ENCODE measurements around the gene COTL1.

COTL1 gene

DNA sequence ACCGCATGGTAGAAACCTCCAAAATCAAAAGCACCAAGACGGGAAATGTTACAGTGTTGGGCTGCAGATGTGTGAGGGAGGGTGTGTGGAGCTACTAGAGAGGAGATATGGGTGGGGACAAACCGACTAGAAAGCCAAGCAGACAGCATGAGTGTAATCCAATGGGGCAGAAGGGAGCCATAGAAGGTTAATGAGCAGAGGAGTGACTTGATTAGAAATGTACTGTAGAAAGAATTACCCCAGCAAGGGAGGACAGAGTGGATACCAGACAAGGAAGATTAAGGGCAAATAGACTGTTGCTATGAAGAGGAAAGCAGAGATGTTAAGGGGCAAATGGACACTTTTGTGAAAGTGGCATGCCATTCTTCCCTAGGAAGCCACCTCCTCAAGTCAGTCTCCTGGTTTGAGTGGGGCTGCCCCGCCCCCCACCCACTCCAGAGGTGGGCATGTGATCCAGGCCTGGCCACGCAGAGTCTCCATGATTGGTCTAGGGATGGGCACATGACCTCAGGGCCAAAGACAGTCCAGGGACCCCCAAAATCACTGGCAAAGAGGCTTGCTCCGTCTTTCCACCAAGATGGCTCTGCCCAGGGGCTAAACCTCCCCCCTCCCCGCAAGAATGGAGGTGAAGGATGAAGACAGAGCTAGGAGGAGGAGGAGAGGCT is 4.3 kb downstream of the COTL1 start:
- no peak for DNase-seq

DNA sequence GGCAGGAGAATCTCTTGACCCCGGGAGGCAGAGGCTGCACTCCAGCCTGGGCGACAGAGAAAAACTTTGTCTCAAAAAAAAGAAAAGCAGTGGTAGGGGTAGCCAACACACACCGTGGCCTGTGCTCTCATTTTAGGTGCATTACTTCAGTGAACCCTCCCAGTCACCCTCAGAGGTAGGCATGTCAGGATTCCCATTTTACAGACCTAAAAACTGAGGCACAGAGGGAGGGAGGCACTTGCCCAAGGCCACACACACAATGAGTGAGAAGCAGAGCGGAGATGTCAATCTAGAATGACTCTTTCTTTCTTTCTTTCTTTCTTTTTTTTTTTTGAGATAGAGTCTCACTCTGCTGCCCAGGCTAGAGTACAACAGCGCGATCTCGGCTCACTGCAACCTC is 5.2 kb downstream of the COTL1 start:
- no peak for DNase-seq

DNA sequence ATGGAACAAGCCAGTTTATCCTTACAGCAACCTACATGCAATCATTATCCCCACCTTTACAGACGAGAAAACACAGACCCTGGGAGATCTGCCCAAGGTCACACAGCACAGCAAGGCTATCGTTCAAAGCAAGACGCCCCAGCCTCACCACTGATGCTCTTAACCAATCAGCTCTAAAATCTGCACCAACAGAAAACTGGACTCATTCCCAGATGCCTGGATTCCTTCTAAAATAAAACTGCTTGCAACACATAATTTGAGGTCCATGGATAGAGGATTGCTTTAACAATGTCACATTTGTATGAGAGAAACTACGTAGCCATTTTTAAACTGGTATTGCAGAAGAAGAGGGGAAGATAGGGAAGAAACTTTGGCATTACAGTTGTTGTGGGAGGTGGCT is 6.8 kb downstream of the COTL1 start:
- no peak for DNase-seq

DNA sequence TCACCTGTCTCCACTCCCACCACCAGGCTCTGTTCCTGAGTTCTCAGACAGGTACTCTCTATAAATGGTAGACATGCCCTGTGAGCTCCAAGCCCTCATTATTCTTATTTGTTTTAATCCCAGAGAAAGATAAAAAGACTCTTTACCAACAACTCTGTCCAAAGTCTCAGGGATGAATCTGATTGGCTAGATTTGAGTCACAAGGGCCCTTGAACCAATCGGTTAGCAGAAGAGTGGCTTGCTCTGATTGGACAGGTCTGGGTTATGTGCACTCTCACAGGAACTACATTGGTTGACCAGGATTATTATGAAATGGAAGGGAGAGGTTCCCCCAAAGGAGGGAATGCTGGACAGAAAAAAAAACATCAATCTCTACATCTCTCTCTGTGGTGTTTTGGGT is 7.5 kb downstream of the COTL1 start:
- DNase-seq, result no peak

DNA sequence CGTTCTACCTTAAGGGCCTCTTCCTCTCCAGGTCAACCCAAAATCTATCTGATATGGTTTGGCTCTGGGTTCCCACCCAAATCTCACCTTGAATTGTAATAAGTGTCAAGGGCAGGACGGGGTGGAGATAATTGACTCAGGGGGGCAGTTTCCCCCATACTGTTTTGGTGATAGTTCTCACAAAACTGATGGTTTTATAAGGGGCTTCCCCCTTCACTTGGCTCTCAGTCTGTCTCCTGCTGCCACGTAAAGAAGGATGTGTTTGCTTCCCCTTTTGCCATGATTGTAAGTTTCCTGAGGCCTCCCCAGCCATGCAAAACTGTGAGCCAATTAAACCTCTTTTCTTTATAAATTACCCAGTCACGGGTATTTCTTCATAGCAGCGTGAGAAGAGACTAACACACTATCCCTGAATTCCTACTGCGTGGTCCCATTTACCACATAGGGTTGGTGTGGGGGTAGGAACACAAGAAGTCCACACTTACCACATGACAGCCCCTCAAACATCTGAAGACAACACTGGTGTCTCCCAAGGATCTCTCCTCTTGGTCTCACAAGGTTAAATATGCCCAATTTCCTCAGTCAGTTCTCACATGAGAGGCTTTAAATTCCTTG is 8.2 kb downstream of the COTL1 start:
- DNase-seq, result no peak

DNA sequence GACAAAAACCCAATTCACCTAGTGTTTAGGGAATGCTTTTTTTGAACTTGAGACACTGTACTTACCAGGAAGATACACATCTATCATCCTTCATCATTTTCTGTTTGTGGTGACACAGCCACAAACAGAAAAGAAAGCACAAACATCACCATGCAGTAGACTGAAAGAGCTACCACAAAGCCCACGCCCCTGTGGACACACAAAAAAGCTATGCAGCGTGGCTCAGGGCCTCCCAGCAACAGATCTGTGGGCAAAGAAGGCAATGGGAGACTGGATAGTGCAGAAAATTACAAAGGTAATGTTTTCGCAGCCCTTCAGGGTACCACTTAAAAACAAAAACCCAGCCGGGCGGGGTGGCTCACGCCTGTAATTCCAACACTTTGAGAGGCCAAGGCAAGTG is 9.6 kb downstream of the COTL1 start:
- DNase-seq, result no peak

DNA sequence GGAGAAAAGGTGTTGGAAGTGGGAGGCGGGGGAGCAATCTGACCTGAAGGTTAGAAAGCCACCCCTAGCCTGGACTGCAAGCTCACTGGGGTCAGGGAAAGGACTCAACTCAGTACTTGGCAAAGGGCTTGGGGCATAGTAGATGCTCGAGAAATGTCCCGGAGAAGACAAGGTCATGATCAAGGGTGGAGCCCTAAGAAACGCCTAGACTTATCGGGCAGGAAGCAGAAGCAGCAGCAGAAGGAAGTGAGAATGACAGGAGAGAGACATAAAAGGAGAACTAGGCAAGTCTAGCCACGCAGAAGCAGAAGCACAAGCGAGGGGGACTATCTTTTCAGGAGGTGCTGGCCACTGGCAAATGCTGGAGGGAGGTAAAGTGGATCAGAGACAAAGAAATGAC is 10.2 kb downstream of the COTL1 start:
- no peak for DNase-seq

DNA sequence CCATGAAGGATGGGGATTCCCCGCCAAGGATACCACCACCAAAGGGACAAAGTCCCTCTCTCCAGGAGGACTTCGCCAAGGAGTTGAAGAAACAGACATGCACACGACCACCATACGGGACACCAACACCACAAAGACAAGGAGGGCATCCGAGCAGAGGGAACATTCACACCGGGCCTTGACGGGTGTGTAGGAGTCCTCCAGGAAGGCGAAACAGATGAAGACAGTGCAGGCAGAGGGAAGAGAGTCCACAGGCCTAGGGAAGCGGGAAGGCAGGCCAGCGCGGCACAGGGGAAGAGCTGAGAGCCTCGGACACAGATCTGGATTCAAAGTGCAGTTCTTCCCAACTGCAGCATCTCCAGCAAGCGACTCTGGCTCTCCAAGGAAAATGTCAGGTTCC is 10.8 kb downstream of the COTL1 start:
- DNase-seq, result no peak

DNA sequence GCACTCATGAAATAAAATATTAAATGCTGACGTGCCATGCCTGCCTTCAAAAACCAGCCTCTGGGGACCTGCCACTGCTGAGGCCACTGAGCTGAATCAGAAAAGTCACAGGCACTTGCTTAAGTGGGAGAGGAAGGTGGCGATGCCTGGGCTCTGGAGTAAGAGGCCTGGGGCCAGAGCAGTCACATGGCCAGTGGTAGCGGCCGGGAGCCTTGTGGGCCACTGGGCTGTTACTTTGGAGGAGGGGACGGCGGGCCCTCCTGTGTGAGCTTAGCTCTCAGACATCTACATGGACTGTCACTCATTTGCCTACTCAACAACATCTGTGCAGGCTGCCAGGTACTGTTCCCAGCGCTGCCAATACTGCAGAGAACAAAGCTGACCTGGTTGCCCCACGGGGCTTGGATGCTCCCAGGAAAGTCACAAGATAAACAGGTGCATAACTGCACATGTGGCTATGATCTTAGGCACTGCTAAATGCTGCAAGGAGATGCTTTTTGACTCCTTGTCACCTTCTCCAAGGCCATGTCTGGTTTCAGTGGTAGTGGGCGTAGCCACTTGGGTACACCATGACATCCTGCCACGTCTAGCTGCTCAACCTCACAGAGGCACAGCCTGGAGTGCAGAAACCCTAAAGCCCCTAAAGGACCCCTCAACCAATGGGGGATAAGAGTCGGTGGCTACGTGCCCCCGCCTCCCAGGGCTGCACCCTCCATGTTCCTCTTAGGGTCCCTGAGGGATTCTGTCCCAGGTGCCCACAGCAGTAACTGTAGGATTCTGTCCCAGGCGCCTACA is 11.6 kb downstream of the COTL1 start:
- no peak for DNase-seq

DNA sequence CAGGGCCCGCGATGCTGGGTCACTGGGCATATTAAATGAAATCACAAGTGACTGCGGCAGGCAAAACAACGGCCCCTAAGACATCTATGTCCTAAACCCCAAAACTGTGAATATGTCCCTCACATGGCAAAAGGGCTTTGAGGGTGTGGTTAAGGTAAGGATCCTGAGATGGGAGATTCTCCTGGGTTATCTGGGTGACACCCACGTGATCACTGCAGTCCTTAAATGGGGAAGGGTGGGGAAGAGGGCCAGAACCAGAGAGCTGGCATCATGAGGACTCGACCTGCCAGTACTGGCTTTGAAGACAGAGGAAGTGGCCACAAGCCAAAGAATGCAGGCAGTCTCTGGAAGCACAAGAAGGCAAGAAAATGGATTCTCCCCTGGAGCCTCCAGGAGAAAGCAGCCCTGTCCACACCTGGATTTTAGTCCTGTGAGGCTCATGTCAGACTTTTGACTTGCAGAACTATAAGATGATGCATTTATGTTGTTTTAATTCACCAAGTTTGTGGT is 12.5 kb downstream of the COTL1 start:
- DNase-seq, result no peak

DNA sequence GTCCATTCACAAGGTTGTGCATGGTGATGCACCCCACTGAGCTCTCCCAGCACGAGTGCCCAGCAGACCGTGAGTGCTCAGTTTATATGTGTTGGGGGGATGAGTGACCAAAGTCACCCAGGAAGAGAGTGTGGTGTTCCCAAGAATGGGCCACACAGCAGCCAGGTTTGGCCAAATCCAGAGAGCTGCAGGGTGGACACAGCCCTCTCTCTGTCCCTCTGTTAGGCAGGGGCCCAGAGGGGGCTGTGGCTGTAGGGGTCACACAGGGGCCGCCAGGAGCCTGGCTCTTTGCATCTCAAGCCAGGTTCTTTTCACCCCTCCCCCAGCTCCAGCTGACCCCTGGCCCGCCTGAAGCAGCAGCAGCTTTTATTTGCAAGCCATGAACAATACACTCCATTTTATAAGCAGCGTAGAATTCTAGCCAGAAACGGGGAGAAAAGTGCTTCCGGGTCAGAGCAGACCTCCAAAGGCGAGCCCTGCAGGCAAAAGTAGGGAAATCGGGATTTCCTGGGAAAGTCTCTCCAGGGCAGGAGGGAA is 13.3 kb downstream of the COTL1 start:
- DNase-seq, result no peak

DNA sequence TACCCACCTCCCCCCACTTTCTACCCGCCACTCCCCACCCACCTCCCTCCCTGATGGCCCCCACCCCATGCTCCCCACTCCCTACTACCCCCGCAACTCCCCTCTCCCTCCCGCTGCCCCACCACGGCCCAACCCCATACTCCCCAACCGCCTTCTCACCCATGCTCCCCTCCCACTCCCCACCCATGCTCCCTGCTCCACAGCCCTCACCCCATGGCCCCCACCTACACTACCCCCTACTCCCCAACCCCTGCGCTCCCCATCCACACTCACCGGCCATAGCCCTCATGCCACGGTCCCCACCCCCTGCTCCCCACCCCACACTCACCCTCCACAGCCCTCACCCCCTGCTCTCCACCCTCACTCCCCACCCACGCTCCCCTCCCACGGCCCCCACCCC is 13.9 kb downstream of the COTL1 start:
- no peak for DNase-seq

DNA sequence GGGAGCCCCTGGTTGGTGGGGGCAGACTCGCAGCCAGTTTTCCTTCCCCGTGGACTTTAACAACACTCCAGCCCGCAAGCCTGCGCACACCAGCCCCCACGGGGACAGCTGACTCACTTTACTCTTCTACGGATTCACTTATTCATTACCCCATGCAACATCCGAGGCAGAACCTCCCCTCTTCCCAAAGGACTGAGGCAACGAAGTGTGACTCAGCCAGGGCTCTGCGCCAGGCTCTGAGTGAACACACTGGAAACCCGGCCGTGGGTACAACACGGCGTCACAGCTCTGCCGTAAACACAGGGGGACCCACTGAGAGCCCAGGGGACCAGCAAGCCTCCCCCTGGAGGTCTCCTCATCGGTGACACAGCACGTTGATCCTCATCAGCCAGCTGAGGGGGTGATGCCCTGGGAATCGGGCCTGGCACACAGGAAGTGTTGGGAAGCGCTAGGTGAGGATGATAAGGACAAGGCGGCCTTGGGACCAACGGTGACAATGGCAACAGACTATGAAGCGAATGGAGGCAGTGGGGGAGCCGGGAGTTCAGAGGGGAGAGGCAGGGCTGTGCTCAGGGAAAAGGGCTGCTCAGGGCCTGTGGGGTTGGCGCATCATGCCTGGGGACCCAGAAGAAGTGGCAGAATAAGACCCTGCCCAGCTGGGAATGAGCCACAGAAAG is 14.6 kb downstream of the COTL1 start:
- peak; percentile 59 for DNase-seq

DNA sequence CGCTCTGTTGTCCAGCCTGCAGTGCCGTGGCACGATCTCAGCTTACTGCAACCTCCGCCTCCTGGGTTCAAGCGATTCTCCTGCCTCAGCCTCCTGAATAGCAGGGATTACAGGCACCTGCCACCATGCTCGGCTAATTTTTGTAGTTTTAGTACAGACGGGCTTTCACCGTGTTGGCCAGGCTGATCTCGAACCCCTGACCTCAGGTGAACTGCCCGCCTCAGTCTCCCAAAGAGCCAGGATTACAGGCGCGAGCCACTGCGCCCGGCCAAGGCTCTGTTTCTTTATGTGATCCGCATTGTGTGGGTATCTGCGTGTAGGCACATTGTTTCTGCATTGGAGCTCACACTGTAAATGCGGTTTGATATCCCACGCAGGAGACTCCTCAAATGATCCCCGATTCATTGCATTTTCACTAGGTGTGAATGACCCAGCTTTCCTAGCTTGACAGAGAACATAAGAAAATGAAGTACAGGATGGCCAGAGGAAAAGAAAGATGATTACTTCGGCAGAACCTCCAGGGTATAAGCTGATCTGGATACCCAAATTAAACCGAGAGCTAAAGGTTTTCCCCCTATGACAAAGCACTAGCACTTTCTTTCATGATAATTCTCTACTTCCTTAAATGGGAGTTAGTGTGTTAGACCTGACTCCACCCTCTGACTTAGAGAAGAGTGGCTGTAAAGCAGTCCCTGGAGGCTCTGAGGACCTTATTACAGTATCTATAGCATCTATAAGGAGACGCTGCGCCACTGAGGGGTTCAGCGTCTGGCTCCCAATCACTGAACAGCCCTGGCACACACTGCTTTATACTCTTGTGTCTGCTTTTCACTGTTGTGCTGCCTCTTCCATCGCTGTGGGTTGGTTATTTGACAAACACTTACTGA is 17.3 kb downstream of the COTL1 start:
- no peak for DNase-seq

DNA sequence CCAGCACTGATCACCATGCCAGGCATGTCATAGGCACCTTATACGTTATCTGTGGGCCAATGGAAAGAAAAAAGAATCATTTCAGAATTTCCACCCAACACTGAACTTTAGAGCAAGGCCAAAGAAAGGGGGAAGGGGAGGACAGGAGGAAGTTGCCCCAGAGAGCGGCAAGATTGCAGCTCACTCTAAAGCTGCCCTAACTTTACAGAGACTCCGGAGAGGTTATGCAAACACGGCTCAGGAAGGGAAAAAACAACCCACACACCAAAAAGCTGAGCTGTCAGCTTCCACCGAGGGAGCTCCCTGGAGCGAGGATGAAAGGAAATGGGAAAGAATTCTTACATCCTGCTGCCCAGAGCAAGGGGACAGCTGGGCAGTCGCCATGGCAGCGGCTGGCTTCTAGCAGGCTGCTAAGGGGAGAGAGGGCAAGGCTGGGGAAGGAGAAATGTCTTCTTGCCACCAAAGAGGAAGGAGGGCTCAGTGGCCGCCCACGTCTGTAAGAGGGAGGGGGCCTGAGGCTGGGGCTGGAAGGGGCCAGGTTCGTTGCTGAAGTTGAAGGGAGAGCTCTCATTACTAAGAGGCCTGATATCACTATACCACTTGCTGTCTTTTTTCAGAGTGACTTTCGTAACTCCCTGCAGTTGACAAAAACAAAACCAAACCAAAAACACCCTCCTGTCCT is 18.2 kb downstream of the COTL1 start:
- DNase-seq, result peak; percentile 75

DNA sequence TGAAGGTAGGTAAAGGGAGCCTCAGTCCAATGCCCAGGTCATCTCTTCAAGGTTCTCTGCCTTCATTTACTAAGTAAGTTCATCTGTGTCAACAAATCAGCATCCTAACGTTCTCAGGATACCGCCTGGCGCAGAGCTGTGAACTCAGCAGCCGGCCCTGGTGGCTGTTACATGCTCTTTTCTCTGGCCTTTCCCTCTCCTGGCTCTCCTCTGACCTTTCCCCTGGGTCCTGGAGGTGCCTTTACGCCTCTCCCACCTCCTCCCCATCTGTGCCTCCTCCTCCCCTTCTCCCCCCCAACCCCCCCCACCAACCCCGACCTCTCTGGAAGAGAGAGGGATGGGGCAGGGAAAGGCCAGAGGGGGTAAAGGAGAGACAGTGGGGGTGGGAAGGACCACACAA is 19.5 kb downstream of the COTL1 start:
- DNase-seq, result no peak

DNA sequence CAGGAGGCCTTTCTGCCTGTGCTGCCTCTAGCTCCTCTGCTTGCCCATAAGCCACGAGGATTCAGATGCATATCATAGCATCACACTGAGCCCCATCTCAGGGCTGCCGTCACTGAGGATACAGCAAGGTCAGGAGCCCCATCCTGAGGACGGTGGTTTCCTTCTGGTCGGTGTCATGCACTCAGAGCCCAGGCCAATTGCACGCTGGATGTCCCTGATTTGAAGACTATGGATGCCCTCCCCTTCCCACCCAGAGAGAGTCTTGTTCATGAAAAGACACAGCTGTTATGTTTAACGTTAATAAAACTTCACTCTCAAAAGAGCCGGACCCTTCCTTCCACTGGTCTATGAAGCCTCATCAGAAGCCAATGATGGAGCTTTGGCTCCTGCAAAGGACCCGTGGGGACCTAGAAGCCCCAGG is 19.9 kb downstream of the COTL1 start:
- DNase-seq, result no peak

DNA sequence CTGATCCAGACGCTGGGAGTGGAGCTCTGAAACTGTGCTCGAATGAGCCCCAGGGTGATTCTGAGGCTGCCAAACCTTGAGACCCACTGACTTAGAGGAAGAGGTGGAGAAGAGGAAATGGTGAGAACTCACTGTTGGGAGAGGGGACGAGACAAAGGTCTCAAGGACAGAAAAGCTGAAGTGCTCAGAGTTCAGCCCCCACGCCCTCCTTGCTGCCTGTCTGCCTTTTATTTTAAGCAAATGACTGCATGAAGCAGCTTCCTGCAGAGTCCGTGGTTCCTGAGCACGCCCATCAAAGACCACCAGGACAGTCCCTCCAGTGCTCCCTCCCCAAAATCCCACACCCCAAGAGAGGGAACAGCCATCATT is 20.4 kb downstream of the COTL1 start:
- no peak for DNase-seq

DNA sequence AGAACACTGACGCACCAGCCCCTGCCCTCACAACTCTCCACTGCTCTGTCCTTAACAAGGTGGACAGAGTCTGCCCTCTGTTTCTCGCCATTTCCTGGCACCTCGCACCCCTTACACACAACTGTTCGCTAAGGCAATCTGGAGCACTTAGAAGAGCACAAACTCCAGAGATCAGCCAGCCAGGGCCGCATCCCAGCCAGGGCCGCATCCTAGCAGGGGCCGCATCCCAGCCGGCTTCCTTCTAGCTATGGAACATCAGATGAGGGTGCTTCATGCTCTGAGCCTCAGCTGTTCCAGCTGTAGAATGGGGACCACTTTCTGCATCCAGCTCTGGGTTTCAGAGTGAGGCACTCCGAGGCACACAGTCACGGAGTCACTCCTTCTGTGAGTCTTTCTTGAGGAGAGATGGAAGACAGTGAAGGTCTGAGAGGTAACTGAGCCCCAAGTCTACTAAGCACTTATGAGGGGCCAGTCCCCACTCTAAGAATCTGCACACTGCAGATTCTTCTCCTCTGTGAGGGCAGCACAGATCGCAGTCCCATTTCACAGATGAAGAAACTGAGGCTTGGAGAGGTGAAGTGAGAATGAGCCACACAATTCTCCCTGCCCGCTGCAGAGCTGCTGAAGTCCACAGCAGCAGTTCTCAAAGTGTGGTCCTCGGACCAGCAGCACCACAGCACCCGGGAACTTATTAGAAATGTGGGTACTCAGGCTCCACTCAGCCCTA is 20.9 kb downstream of the COTL1 start:
- no peak for DNase-seq

DNA sequence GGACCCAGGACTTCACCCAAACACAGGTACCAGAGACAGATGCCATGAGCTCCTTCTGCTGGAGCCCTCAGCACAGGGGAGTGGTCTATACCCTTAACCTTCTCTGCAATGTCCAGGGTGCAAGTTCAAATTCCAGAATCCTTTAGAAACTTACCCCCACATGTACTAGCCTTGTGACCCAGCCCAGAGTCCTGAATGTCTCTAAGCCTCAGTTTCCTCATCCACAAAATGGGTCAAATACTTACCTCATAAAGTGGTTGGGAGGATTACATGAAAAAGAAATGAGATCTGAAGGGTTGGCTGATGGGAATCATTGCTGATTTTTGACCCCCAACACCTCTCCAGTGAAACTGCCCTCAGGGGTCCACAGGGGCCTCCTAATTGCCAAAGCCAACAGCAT is 21.7 kb downstream of the COTL1 start:
- no peak for DNase-seq

DNA sequence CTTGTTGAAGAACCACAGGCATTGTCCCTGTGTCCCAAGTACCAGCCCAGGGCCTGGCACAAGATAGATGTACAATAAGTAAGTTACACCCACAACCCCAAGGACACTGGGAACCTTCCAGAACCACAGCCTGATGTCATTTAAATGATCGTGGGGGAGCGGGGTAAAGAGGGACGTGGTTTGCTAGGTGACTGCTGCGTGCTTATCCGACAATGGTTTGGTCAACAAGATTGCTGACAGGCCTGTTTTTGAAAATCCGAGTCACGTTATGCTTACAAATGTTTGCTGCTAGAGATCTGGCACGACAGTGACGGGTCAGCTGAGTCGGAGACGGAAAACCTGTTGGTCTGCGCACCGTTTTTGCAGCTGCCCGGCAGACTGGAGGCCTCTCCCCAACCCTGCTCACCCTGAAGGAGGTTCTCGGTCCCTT is 22.8 kb downstream of the COTL1 start:
- DNase-seq, result no peak
